Coronary artery (tissue), 2 donors: ENCODE measurements around the gene ALDOA.
"Not testable (repeated sequence)": the region's sequence is repeated elsewhere in the genome, so short reads cannot be mapped to it uniquely, and the experiment has no call there.

Source experiments
- DNase-seq: peaks from one replicate; pipeline ENCODE4 v3.0.0-alpha.2; 2017; ENCODE audit warnings: low spot score
- H3K27ac ChIP-seq, 2 donors: fragments of 200-600 bp; sonication (generic); one replicate each; pipeline ENCODE4 v1.5.1; 2016 to 2019
- H3K4me3 ChIP-seq: fragments of 200-600 bp; sonication (generic); 2 replicates; pipeline ENCODE4 v1.5.1; 2016; ENCODE audit warnings: mild to moderate bottlenecking, moderate library complexity
- TF ChIP-seq, protein P1 (sequence below): fragments of 200-600 bp; sonication (generic); IDR thresholded peaks from one replicate; pipeline ENCODE4 v1.5.1; 2019; ENCODE audit warnings: antibody characterized with exemption

ALDOA gene

DNA sequence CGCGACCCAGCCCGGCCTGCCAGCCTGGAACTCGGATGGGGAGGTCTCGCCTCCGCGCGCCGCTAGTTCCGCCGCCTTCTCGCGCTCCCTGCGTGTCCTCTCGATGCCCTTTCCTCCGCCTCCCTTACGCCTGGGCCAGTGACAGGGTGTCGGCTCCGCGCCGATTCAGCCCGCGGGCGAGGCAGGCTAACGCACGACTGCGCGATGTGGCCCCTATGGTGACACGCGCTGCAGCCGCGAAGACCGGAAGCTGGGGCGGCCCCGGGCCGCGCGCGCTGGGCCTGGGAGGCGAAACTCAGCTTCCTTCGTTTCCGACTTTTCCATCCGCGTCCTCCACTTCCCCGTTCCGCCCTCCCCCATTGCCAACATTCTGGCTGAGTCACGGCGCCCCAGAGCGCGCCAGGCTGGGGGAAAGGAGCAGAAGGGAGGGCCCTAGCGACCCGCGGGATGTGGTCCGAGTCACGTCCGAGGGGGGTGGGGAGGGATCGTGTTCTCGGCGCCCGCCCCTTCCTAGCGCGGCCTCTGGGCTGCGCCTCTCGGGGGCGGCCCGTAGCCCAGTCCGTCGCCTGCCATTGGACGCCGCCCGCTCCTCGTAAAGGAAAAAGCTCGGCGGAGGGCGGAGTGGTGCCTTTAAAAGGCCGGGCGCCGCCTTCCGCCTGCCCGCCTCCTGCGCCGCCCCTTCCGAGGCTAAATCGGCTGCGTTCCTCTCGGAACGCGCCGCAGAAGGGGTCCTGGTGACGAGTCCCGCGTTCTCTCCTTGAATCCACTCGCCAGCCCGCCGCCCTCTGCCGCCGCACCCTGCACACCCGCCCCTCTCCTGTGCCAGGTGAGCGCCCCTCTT, at the start of gene ALDOA:
TSS of gene ALDOA (plus strand) at position 659 of the 841 bp plus-strand sequence. CDS start 1,138 bp downstream, outside the sequence.
- TF ChIP-seq, protein P1, sequence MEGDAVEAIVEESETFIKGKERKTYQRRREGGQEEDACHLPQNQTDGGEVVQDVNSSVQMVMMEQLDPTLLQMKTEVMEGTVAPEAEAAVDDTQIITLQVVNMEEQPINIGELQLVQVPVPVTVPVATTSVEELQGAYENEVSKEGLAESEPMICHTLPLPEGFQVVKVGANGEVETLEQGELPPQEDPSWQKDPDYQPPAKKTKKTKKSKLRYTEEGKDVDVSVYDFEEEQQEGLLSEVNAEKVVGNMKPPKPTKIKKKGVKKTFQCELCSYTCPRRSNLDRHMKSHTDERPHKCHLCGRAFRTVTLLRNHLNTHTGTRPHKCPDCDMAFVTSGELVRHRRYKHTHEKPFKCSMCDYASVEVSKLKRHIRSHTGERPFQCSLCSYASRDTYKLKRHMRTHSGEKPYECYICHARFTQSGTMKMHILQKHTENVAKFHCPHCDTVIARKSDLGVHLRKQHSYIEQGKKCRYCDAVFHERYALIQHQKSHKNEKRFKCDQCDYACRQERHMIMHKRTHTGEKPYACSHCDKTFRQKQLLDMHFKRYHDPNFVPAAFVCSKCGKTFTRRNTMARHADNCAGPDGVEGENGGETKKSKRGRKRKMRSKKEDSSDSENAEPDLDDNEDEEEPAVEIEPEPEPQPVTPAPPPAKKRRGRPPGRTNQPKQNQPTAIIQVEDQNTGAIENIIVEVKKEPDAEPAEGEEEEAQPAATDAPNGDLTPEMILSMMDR: no peak
- peak within 1 kb of the TSS; percentile 99 to 100 for H3K27ac ChIP-seq
- peak; percentile 99 for DNase-seq
- peak within 1 kb of the TSS; percentile 80 for H3K4me3 ChIP-seq

DNA sequence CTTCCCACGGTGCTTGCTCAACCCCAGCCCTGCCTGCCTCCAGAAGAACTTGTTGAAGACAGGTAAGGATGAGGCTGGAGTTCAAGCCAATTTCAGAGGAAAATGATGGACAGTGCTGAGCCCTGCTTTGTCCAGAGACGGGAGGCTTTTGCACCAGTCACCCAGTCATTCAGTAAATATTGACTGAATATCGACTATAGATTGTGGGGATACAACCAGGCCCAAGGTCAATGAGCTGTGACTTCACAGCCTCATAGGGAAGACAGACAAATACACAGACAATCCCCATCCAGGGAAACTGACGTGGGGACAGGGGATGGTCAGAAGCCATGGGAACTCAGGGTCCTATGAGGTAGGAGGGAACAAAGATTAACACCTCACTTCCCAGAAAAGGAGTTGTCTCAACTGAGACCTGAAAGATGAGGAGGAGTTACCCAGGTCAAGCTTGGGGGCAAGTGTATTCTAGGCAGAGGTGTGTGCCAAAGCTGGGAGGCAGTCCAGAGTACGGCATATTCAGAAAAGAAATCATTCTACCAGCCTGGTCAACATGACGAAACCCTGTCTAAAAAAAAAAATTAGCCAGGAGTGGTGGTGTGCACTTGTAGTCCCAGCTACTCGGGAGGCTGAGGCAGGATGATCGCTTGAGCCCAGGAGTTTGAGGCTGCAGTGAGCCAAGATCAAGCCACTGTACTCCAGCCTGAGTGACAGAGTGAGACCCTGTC, 48.8 kb upstream of the ALDOA start:
- TF ChIP-seq, protein P1: no peak
- Histone ChIP-seq H3K4me3 (no peak overlapping the region), H3K27ac (no peak overlapping the region)
- DNase-seq: no peak

DNA sequence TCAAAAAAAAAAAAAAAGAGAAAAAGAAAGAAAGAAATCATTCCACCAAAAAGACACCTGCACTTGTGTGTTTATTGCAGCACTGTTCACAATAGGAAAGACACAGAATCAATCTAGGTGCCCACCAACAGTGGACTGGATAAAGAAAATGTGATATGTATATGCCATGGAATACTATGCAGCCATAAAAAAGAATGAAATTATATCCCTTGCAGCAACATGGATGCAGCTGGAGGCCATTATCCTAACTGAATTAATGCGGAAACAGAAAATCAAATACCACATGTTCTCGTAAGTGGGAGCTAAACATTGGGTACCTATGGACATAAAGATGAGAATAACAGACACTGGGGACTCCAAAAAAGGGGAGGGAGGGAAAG, 48.3 kb upstream of the ALDOA start:
- Histone ChIP-seq H3K27ac (no peak overlapping the region), H3K4me3 (no peak overlapping the region)
- TF ChIP-seq, protein P1: no peak
- no peak for DNase-seq

DNA sequence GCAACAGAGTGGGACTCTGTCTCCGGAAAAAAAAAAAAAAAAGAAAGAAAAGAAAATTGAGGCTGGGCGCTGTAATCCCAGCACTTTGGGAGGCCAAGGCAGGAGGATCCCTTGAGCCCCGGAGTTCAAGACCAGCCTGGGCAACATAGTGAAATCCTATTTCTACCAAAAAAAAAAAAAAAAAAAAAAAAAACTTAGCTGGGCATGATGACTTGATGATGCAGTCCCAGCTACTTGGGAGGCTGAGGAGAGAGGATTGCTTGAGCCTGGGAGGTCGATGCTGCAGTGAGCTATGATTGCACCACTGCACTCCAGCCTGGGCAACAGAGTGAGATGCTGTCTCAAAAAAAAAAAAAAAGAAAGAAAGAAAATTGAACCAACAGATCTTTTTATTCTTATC, 47.6 kb upstream of the ALDOA start:
- not testable (repeated sequence) for H3K4me3 ChIP-seq, H3K27ac ChIP-seq, DNase-seq

DNA sequence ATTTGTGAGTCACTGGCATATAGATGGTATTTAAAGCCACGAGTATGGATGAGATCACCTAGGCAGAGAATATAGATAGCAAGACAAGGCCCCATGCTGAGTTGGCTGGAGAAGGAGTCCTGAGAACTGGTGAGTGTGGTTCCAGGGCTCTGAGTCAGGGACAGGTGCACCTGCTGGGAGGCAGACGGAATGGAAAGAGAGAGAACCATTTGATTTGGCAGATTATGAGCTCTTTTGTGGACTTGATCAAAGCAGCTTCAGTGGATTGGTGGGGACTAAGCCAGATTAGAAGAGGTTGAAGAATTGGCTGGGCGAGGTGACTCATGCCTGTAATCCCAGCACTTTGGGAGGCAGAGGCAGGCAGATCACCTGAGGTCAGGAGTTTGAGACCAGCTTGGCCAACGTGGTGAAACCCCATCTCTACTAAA, 46.8 kb upstream of the ALDOA start:
- no peak for DNase-seq
- TF ChIP-seq, protein P1: no peak
- Histone ChIP-seq H3K27ac (no peak overlapping the region), H3K4me3 (no peak overlapping the region)

DNA sequence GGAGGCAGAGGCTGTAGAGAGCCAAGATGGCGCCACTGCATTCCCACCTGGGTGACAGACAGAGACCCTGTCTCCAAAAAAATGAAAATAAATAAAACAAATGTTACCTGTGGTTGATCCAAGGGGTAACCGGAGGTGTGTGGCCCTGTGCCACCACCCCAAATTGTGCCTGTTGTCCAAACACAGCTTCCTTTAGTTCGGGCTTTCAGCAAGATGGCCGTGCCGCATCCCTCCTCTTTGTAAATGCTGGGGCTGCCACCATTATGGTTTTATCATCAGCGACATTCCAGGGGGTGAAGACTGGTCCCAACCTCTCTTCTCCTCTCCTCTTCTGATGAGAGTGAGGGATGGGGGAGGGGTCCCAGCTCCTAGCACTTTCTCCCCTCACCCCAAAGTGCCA, 42.7 kb upstream of the ALDOA start, which contains the start of gene C16orf92:
TSS of gene C16orf92 (plus strand) at position 312 of the 400 bp plus-strand sequence. CDS start 143 bp downstream, outside the sequence.
- TF ChIP-seq, protein P1: no peak
- DNase-seq: no peak
- Histone ChIP-seq H3K4me3 (no peak within 1 kb of the TSS), H3K27ac (no peak within 1 kb of the TSS)

DNA sequence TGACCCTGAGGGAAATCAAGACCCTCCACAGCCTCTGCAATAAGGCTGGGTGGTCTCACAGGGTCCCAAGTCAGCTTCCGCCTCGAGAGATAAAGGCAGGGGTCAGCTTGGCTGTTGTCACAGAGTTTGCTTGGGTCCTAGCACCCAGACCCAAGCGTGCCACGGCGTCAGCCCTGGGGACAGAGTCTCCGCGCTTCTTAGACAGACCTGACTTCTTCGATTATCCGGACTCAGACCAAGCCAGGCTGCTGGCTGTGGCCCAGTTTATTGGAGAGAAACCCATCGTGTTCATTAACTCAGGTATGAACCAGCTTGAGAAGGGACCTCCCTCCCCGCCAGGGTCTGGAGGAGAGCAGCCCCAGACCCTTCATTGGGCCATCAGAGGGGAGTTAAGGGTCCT, 42.0 kb upstream of the ALDOA start:
- Histone ChIP-seq H3K4me3 (no peak overlapping the region), H3K27ac (no peak overlapping the region)
- no peak for DNase-seq
- TF ChIP-seq, protein P1: no peak
